H1 (cell line): ENCODE measurements around the gene SNX15. TPM values are rescaled to one million over a fixed set of nuclear protein-coding genes. Genes with fewer than 3 reads are reported as not detected.

Source experiments
- CTCF ChIA-PET: fragments of 300-600 bp; sonication (Branson Sonifier 250); formaldehyde crosslinking; loops from one replicate; lab custom pipeline; 2021; ENCODE audit not compliant: partially characterized antibody; lab: Charles Lee
- POLR2A ChIA-PET: fragments of 300-600 bp; sonication (Branson Sonifier 250); formaldehyde crosslinking; loops from one replicate; lab custom pipeline; 2021; ENCODE audit warnings: inconsistent platforms; ENCODE audit not compliant: partially characterized antibody; lab: Charles Lee
- DNase-seq, 2 experiments: peaks; one replicate each; pipeline versions ENCODE4 v3.0.0 to v3.0.0-alpha.2; 2010 to 2022; ENCODE audit warnings: low spot score in 2 of 2, low read depth in 1 of 2, mixed read lengths in 1 of 2
- FAIRE-seq: peaks from 2 replicates; lab custom pipeline; 2011; peaks lifted over from hg19 to GRCh38; lab: Jason Lieb, UNC
- H2AFZ ChIP-seq: 2 replicates; pipeline ENCODE4 v1.8.1; 2012; ENCODE audit warnings: low read length, inconsistent platforms
- H2AK5ac ChIP-seq: 2 replicates; pipeline ENCODE4 v1.6.1; 2013; ENCODE audit warnings: low read depth, low read length
- H2BK120ac ChIP-seq: replicated peaks from 2 replicates; pipeline ENCODE3; 2013; ENCODE audit warnings: low read depth, low read length, inconsistent platforms
- H2BK12ac ChIP-seq: 2 replicates; pipeline ENCODE4 v1.6.1; 2013; ENCODE audit warnings: low read depth, low read length
- H2BK15ac ChIP-seq: 2 replicates; pipeline ENCODE4 v1.6.1; 2013; ENCODE audit warnings: low read length
- H2BK20ac ChIP-seq: 2 replicates; pipeline ENCODE4 v1.6.1; 2013; ENCODE audit warnings: low read length
- H2BK5ac ChIP-seq: 2 replicates; pipeline ENCODE4 v1.6.1; 2013; ENCODE audit warnings: low read depth, low read length
- H3K14ac ChIP-seq: 2 replicates; pipeline ENCODE4 v1.6.1; 2013; ENCODE audit warnings: inconsistent platforms; ENCODE audit not compliant: insufficient read length
- H3K18ac ChIP-seq: 2 replicates; pipeline ENCODE4 v1.6.1; 2013; ENCODE audit warnings: low read length; ENCODE audit errors: extremely low read depth
- H3K23ac ChIP-seq: 2 replicates; pipeline ENCODE4 v1.6.1; 2013; ENCODE audit warnings: inconsistent platforms; ENCODE audit not compliant: insufficient read length
- H3K23me2 ChIP-seq: 2 replicates; pipeline ENCODE4 v1.6.1; 2013; ENCODE audit warnings: low read depth, low read length
- H3K27ac ChIP-seq: 2 replicates; pipeline ENCODE4 v1.6.1; 2011; ENCODE audit warnings: low read depth, low read length, inconsistent platforms
- H3K27me3 ChIP-seq, 4 experiments: replicated peaks in 1 of 4; 1 replicate in 1 of 4; 2 replicates in 3 of 4; pipeline versions ENCODE4 v1.6.1 to v1.8.1; 2011 to 2013; ENCODE audit warnings: low read length in 3 of 4, mild to moderate bottlenecking in 3 of 4, inconsistent platforms in 2 of 4, mixed read lengths in 2 of 4, moderate library complexity in 1 of 4; ENCODE audit not compliant: control insufficient read depth in 3 of 4, insufficient read depth in 3 of 4; ENCODE audit errors: extremely low read depth in 1 of 4
- H3K36me3 ChIP-seq, 4 experiments: 2 replicates each; pipeline versions ENCODE4 v1.6.1 to v1.8.1; 2011 to 2013; ENCODE audit warnings: mild to moderate bottlenecking in 4 of 4, low read length in 3 of 4, moderate library complexity in 2 of 4, control low read depth in 1 of 4, inconsistent platforms in 1 of 4; ENCODE audit not compliant: insufficient read depth in 4 of 4, control insufficient read depth in 2 of 4
- H3K4ac ChIP-seq: replicated peaks from 2 replicates; pipeline ENCODE3; 2013; ENCODE audit warnings: low read length, low read depth, mixed read lengths, inconsistent platforms; ENCODE audit not compliant: insufficient read length
- H3K4me1 ChIP-seq, 4 experiments: replicated peaks in 1 of 4; 1 replicate in 1 of 4; 2 replicates in 3 of 4; pipeline versions ENCODE4 v1.6.1 to v1.8.1; 2011 to 2013; ENCODE audit warnings: low read length in 3 of 4, inconsistent platforms in 2 of 4, mixed read lengths in 1 of 4; ENCODE audit not compliant: insufficient read depth in 4 of 4, control insufficient read depth in 3 of 4
- H3K4me2 ChIP-seq, 2 experiments: 2 replicates each; pipeline versions ENCODE4 v1.6.1 to v1.8.1; 2011 to 2013; ENCODE audit warnings: low read depth in 2 of 2, low read length in 2 of 2, control low read depth in 1 of 2, inconsistent platforms in 1 of 2, mild to moderate bottlenecking in 1 of 2; ENCODE audit not compliant: insufficient read depth in 1 of 2
- H3K4me3 ChIP-seq, 4 experiments: fragments of 200-600, 300-600 bp in 1 of 4; sonication (generic), shearing (Covaris generic), sonication (Bioruptor Twin) in 1 of 4; 2 replicates each; pipeline versions ENCODE4 v1.5.1 to v1.8.1; 2011 to 2016; ENCODE audit warnings: low read length in 4 of 4, low read depth in 3 of 4, control low read depth in 2 of 4, inconsistent platforms in 2 of 4, mild to moderate bottlenecking in 2 of 4, mixed read lengths in 1 of 4, moderate library complexity in 1 of 4; ENCODE audit not compliant: insufficient read depth in 2 of 4; ENCODE audit errors: extremely low read depth in 1 of 4
- H3K56ac ChIP-seq: replicated peaks from 2 replicates; pipeline ENCODE3; 2013; ENCODE audit warnings: low read depth, mild to moderate bottlenecking, mixed read lengths, low read length, inconsistent platforms; ENCODE audit not compliant: insufficient read length
- H3K79me1 ChIP-seq: 2 replicates; pipeline ENCODE4 v1.6.1; 2013; ENCODE audit warnings: low read depth, low read length, control low read depth
- H3K79me2 ChIP-seq, 2 experiments: 2 replicates each; pipeline versions ENCODE4 v1.6.1 to v1.8.1; 2012 to 2013; ENCODE audit warnings: low read length in 2 of 2, mild to moderate bottlenecking in 2 of 2, inconsistent platforms in 1 of 2; ENCODE audit not compliant: insufficient read depth in 2 of 2, control insufficient read depth in 1 of 2
- H3K9ac ChIP-seq, 4 experiments: replicated peaks in 1 of 4; 1 replicate in 1 of 4; 2 replicates in 3 of 4; pipeline versions ENCODE4 v1.6.1 to v1.8.1; 2011 to 2013; ENCODE audit warnings: low read depth in 3 of 4, low read length in 3 of 4, control low read depth in 2 of 4, mild to moderate bottlenecking in 2 of 4, moderate library complexity in 2 of 4, inconsistent platforms in 1 of 4; ENCODE audit errors: extremely low read depth in 1 of 4
- H3K9me3 ChIP-seq, 2 experiments: 2 replicates each; pipeline versions ENCODE4 v1.6.1 to v1.8.1; 2012 to 2013; ENCODE audit warnings: mild to moderate bottlenecking in 2 of 2, moderate library complexity in 2 of 2, control low read depth in 1 of 2, inconsistent platforms in 1 of 2, low read depth in 1 of 2, low read length in 1 of 2, mixed read lengths in 1 of 2; ENCODE audit not compliant: insufficient read depth in 2 of 2
- H4K20me1 ChIP-seq, 2 experiments: replicated peaks in 1 of 2; 2 replicates each; pipeline versions ENCODE3 to v1.8.1; 2011 to 2013; ENCODE audit warnings: inconsistent platforms in 2 of 2, low read length in 2 of 2, mild to moderate bottlenecking in 1 of 2; ENCODE audit not compliant: insufficient read depth in 2 of 2, control insufficient read depth in 1 of 2
- H4K5ac ChIP-seq: 2 replicates; pipeline ENCODE4 v1.6.1; 2013; ENCODE audit warnings: low read length, low read depth, mixed read lengths, inconsistent platforms; ENCODE audit not compliant: insufficient read length
- H4K8ac ChIP-seq: 2 replicates; pipeline ENCODE4 v1.8.0; 2013; ENCODE audit warnings: mild to moderate bottlenecking, moderate library complexity, low read length, inconsistent platforms; ENCODE audit not compliant: insufficient read depth; ENCODE audit errors: extremely low read depth
- H4K91ac ChIP-seq: replicated peaks from 2 replicates; pipeline ENCODE3; 2013; ENCODE audit warnings: low read length, mixed read lengths, inconsistent platforms; ENCODE audit not compliant: insufficient read length
- BCL11A ChIP-seq, 2 experiments: IDR thresholded peaks; one replicate each; pipeline ENCODE4 v1.6.1; 2011; ENCODE audit warnings: low read depth in 2 of 2, low read length in 2 of 2, mild to moderate bottlenecking in 2 of 2
- CHD1 ChIP-seq: IDR thresholded peaks from 2 replicates; pipeline ENCODE4 v1.6.1; 2012; ENCODE audit warnings: low read depth, low read length, improper control_type of control experiment
- GTF2F1 ChIP-seq: IDR thresholded peaks from 2 replicates; pipeline ENCODE4 v1.6.1; 2012; ENCODE audit warnings: low read depth, low read length, improper control_type of control experiment, borderline replicate concordance
- MAFK ChIP-seq: IDR thresholded peaks from 2 replicates; pipeline ENCODE4 v1.6.1; 2012; ENCODE audit warnings: low read depth, mild to moderate bottlenecking, improper control_type of control experiment, low read length
- NRF1 ChIP-seq: IDR thresholded peaks from 2 replicates; pipeline ENCODE4 v1.6.1; 2011; ENCODE audit warnings: mild to moderate bottlenecking, low read depth, low read length, improper control_type of control experiment
- POLR2A ChIP-seq, 2 experiments: IDR thresholded peaks; 1 replicate in 1 of 2; 2 replicates in 1 of 2; pipeline ENCODE4 v1.6.1; 2011; ENCODE audit warnings: low read depth in 2 of 2, low read length in 2 of 2, mild to moderate bottlenecking in 2 of 2; ENCODE audit errors: control extremely low read depth in 1 of 2
- RFX5 ChIP-seq: IDR thresholded peaks from 2 replicates; pipeline ENCODE4 v1.6.1; 2011; ENCODE audit warnings: low read depth, low read length, improper control_type of control experiment, borderline replicate concordance
- SP4 ChIP-seq: IDR thresholded peaks from 2 replicates; pipeline ENCODE4 v1.6.1; 2012; ENCODE audit warnings: low read length, inconsistent platforms
- SRF ChIP-seq: IDR thresholded peaks from 2 replicates; pipeline ENCODE4 v1.6.1; 2011; ENCODE audit warnings: mild to moderate bottlenecking, low read depth, low read length, moderate library complexity
- TAF1 ChIP-seq: IDR thresholded peaks from 2 replicates; pipeline ENCODE4 v1.6.1; 2011; ENCODE audit warnings: mild to moderate bottlenecking, low read depth, low read length
- WGBS, 2 experiments: shearing (Covaris generic) in 1 of 2; methylation state at CpG; one replicate each; pipeline versions ENCODE4 v1.1.6 to v1.1.7; 2013 to 2015; ENCODE audit warnings: low lambda C conversion rate in 2 of 2, mixed read lengths in 2 of 2, inconsistent platforms in 1 of 2, low coverage in 1 of 2, missing lambda C conversion rate in 1 of 2; ENCODE audit not compliant: insufficient replicate concordance in 2 of 2, insufficient coverage in 1 of 2, insufficient read length in 1 of 2; ENCODE audit errors: extremely low coverage in 1 of 2, missing lambda C conversion rate in 1 of 2; 5-methylcytosine and 5-hydroxymethylcytosine counted together
- polyA plus RNA-seq, 7 experiments: library from polyadenylated mRNA; depleted of rRNA in 3 of 7; stranded (reverse) in 5 of 7; unstranded in 2 of 7; fragments of >200 nt in 5 of 7; fragments of 200-250 nt in 2 of 7; gene quantifications; 1 replicate in 5 of 7; 2 replicates in 1 of 7; 4 replicates in 1 of 7; pipeline versions ENCODE4 v1.2.1 to v1.2.3, GENCODE V29; 2011 to 2013; ENCODE audit warnings: missing spikeins in 2 of 7, mixed read lengths in 2 of 7
- total RNA-seq: library from RNA; stranded (reverse); fragmentation: NEBNext Ultra II Directional; extraction: Animal tissue kit (Norgen Biotek cat#: 25700); gene quantifications from 2 replicates; pipeline ENCODE4 v1.2.1, GENCODE V29; 2021

The SNX15 gene
- total and polyA plus RNA-seq, 2 of the 8 experiments (the other 6 are each of a cell fraction or from before 2014, with no cell fraction given) = 13.0 to 18.3 TPM

DNA sequence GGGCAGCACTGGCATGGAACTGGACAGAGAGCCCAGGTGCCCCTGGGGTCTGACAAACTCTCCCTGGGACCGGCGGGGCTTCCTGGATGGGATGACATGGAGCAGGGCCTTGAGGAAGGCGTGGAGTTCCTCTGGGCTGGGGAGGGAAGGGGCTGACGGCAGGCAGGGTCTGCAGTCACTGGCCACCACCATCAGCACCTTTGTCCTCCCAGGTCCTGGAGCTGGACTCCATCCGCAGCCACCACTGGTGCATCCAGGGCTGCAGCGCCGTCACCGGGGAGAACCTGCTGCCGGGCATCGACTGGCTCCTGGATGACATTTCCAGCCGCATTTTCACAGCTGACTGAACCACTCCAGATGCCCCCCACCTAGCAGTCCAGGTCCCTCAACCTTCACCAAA, 5.7 kb upstream of the SNX15 start:
- DNase-seq (no peak), FAIRE-seq (no peak)
- Histone ChIP-seq H3K4me1 (no peaks in the 10 kb centered on the region), H2BK12ac (no peak overlapping the region), H2AFZ (no peak overlapping the region), H3K4me3 (no peak overlapping the region), H3K27me3 (no peaks in the 10 kb centered on the region), H3K79me2 (peaks cover 0 to 3% of the 10 kb centered on the region in 2 experiments; a peak in 1 of 4 replicates), H3K79me1 (no peaks in the 10 kb centered on the region), H3K56ac (no peak overlapping the region), H4K8ac (no peak overlapping the region), H3K9me3 (no peaks in the 10 kb centered on the region), H3K4ac (no peak overlapping the region), H2BK120ac (no peak overlapping the region), H4K91ac (no peak overlapping the region), H4K5ac (no peak overlapping the region), H3K18ac (no peak overlapping the region), H3K4me2 (no peak overlapping the region), H2BK5ac (no peak overlapping the region), H2BK15ac (no peak overlapping the region), H3K23me2 (no peaks in the 10 kb centered on the region), H4K20me1 (peaks cover 3 to 7% of the 10 kb centered on the region in 2 experiments), H3K14ac (no peak overlapping the region), H3K9ac (no peak overlapping the region), H3K27ac (no peak overlapping the region), H3K23ac (no peak overlapping the region), H3K36me3 (peaks cover 3 to 28% (median 18%) of the 10 kb centered on the region in 4 experiments; a peak in 6 of 8 replicates), H2BK20ac (no peak overlapping the region), H2AK5ac (no peak overlapping the region)
- WGBS, 2 experiments = 91% methylated on average over 11 of the region's 11 CpGs; no CpG with 5 or more reads in 1 of the 2 experiments
- ChIA-PET POLR2A (no interaction called here), CTCF (interaction anchor here (0.6 to 1.8 kb wide), 4 partner anchors 8 to 97 kb away, joined by 3 to 11 read pairs (median 4); partner anchors contain the start of genes ARL2 and SAC3D1)
- TF ChIP-seq POLR2A (IDR thresholded peaks at IDR 0.05; ENCODE audit: control extremely low read depth in 1 of 2, low read depth in 2 of 2, low read length in 2 of 2) (no peak), SP4 (no peak), SRF (no peak), MAFK (no peak), BCL11A (IDR thresholded peaks at IDR 0.05; ENCODE audit: low read depth in 2 of 2, low read length in 2 of 2) (no peak), RFX5 (no peak), CHD1 (no peak), GTF2F1 (no peak), TAF1 (no peak), NRF1 (no peak)
